HEK293T (cell line): ENCODE data around the gene C5orf47.

Experiments used
- FOXK2 ChIP-seq: fragments of 450-650 bp; IDR thresholded peaks from 2 replicates; pipeline ENCODE4 v1.6.1; 2016; ENCODE audit warnings: mild to moderate bottlenecking
- FOXM1 ChIP-seq: fragments of 450-650 bp; IDR thresholded peaks from 2 replicates; pipeline ENCODE4 v1.6.1; 2017; ENCODE audit warnings: mild to moderate bottlenecking, borderline replicate concordance
- SP1 ChIP-seq: fragments of 450-650 bp; IDR thresholded peaks from 2 replicates; pipeline ENCODE4 v1.6.1; 2017
- SUZ12 ChIP-seq: fragments of 450-650 bp; IDR thresholded peaks from 2 replicates; pipeline ENCODE4 v1.6.1; 2016; ENCODE audit warnings: mild to moderate bottlenecking

DNA sequence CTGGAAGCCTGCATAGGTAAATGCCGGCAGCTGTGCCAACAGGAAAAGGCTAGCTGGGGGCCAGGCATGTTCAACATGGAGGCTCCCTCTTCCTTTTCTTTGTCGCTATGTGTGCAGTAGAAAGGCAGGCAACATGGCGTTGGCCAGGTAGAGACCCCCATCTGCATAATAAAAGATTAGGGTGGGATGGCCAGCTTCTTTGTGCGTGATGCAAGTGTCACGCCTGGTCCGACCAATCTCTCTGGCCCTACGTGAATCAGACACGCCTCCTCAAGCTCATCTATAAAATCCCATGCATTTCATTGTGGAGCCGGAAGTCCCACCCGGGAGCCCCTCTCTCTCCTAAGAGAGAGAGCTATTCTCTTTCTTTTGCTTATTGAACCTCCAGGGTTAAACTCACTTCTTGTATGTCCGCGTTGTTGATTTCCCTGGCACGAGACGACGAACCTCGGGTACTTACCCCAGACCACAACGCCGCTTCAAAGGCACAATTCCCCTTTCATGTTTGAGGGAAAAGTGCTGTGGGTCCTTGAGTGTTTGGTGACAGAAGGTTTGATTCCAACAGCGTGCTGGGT, 25.0 kb upstream of the C5orf47 start:
- TF ChIP-seq FOXK2 (no peak), FOXM1 (no peak), SUZ12 (no peak), SP1 (no peak)
